Measurements from ENCODE around the gene PLK5.

Gene PLK5

DNA sequence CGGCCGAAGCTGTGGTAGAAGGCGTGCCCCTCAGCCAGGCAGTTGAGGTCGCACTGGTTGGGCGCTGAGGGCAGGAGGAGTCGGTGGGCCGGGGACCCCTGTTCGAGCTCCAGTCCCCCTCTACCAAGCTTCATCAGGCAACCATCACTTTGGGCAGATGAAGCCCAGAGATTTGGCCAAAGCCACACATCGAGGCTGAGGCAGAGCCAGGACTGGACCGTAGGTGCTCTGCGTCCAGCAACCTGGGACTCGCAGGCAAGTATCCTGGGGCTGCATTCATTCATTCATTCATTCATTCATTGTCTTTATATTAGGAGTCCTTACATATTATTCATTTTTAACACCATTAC lies 15.4 kb upstream of the PLK5 start:
- no peak for DNase-seq (ENCODE audit: low spot score)

DNA sequence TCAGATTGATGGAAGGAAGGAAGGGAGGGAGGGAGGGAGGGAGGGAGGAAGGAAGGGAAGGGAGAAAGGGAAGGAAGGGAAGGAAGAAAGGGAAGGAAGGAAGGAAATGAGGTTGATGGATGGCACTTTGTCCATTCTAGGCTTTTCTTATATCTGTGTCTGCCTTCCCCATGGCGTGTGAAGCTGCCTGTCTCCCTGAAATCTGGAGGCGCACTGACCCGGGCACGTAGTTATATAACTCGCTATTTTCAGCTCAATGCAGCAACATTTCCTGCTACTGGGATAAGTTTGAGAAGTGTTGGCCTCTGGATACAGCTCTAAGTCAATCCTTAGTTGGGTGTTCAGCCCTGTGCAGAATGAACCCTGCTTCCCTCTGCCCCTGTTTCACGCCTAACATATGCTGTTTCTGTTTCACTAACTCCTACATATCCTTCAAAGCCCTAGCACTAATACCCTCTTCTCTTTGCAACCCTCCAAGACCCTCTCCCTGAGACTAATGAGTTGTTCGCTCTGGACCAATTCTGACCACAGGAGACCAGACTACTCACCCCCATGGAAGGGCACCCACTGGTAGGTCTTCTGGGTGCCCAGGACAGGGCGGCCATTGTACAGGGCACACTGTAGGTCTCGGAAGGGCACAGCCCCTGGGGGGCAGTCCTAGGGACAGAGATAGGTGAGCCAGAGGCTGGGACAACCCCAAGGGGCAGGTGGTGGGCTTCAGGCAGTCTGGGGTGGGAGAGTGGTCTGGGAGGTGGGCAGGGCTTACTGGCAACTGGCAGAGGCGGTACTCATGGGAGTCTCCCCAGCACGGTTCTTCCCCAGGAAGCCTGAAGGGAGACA lies 14.1 kb upstream of the PLK5 start:
- no peak for DNase-seq (ENCODE audit: low spot score)
- TF ChIP-seq, protein P1, sequence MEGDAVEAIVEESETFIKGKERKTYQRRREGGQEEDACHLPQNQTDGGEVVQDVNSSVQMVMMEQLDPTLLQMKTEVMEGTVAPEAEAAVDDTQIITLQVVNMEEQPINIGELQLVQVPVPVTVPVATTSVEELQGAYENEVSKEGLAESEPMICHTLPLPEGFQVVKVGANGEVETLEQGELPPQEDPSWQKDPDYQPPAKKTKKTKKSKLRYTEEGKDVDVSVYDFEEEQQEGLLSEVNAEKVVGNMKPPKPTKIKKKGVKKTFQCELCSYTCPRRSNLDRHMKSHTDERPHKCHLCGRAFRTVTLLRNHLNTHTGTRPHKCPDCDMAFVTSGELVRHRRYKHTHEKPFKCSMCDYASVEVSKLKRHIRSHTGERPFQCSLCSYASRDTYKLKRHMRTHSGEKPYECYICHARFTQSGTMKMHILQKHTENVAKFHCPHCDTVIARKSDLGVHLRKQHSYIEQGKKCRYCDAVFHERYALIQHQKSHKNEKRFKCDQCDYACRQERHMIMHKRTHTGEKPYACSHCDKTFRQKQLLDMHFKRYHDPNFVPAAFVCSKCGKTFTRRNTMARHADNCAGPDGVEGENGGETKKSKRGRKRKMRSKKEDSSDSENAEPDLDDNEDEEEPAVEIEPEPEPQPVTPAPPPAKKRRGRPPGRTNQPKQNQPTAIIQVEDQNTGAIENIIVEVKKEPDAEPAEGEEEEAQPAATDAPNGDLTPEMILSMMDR (IDR thresholded peaks at IDR 0.05; ENCODE audit: extremely low read depth, missing control alignments): no peak

More for the DNA sequence above, 15.4 kb upstream of the PLK5 start:
- TF ChIP-seq, protein P1 (IDR thresholded peaks at IDR 0.05; ENCODE audit: extremely low read depth, missing control alignments): no peak

DNA sequence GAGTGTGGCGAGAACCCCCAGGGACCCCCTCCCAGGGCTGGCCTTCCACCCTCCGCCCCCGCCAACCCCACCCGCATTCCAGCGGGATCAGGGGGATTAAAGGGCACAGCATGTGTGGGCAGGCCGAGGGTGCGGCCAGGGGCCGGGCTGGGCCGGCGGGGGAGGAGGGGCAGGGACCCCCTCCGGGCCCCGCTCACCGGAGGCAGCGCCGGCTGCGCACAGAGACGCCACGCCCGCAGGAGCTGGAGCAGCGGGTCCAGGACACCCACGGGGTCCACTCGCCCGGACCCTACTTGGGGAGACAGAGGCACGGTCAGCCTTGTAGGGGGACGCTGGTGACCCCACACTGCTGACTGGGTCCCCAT lies 13.5 kb upstream of the PLK5 start:
- DNase-seq (ENCODE audit: low spot score): no peak
- TF ChIP-seq, protein P1 (IDR thresholded peaks at IDR 0.05; ENCODE audit: extremely low read depth, missing control alignments): no peak

DNA sequence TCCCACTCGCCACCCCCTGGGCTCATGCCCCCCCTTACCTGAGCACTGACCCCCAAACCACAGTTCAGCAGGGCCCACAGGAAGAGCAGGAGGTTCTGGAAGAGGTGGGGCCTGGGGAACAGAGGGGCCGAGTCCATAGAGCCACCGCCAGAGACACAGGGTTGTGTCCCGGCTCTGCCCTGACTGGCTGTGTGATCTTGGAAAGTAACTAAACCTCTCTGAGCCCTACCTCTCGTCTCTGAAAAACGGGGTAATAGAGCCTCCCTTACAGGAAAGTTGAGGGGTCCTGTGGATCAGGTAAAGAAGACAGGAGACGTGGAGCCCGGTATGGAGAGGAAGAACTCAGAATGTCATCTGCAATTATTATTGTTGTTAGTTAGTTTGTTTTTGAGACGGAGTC lies 13.1 kb upstream of the PLK5 start:
- DNase-seq (ENCODE audit: low spot score): no peak
- TF ChIP-seq, protein P1 (IDR thresholded peaks at IDR 0.05; ENCODE audit: extremely low read depth, missing control alignments): no peak

DNA sequence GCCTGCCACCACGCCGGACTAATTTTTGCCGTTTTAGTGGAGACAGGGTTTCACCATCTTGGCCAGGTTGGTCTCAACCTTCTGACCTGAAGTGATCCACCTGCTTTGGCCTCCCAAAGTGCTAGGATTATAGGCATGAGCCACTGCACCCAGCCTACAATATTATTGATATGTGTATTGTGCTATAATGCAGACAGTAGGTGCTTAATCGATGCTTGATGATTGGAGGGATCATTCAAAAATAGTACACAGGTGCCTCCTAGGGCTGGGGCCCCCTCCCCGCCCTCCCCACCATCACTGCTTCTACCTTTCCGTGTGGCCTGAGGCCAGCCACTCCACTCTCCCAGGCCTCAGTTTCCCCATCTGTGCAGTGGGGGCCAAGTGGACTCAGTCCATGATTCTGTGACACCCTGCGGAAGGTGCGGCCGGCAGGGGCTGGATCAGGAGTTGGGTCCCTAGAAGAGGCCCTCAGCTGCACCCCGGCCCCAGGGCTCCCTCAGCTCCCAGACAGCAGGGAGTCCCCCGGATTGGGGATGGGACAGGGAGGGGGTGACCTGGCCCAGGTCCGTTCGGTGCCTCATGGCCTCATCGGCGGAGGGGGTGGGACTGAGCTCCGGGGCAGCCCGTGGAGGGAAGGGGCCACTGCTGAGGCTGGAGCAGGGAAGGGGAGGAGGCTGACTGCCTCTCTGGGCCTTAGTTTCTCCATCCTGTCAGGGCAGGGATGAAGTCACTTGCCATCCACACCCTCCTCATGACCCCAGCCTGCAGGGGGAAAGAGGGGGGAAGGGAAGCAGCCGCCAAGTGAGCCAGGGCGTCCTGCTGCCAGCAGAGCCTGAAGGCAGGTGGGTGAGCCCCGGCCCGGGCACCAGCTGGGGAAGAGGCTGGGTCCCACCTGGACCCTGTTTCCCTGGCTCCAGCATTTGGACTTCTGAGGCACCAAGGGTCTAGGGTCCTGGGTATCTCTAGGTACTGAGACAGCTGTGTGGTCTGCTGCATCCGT lies 12.3 kb upstream of the PLK5 start:
- TF ChIP-seq, protein P1 (IDR thresholded peaks at IDR 0.05; ENCODE audit: extremely low read depth, missing control alignments): no peak

DNA sequence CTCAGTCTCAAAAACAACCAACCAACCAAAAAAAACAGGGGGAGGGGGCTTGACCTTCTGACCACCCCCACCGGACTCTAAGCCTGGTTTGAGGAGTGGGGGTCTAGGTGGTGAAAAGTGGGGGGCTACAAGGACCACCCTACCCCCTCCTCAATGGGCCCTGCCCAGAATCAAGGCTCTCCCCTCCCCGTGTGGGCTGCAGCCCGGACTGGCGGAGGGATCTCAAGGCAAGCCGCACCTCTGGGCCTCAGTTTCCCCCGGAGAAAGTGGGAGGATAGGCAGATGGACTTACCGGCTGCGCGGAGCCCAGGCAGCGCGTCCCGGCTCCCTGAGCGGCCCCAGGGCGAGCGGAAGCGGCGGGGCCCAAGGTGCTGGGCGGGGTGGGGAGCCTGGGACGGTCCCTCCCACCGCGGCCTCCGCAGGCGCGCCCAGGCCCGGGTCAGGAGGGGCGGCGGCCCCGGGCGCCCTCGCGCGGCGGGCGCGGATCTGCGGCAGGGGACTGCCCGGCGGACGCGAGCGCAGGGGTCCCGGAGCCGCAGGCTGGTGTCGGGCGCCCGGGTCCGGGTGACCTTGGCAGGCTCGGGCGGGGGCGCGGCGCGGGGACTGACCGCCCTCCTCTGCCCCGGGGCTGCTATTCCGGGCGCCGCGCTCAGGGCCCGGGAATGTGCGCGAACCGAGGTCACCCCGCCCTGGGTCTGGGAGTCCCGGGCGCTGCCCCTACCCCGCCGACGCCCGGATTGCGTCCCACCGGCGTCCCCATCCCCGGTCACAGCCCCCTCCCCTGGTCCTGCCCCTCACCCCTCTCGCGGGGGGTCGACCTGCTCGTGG lies 11.0 kb upstream of the PLK5 start, which contains the start of gene ADAMTSL5:
TSS of gene ADAMTSL5 (minus strand) at position 349 of the 828 bp plus-strand sequence. CDS start 2,076 bp downstream, outside the sequence.
- TF ChIP-seq, protein P1 (IDR thresholded peaks at IDR 0.05; ENCODE audit: extremely low read depth, missing control alignments): peak; percentile 55
- DNase-seq (ENCODE audit: low spot score): peak; percentile 93

More for the DNA sequence above, 12.3 kb upstream of the PLK5 start:
- no peak for DNase-seq (ENCODE audit: low spot score)
